GM19043 (cell line): Measurements from ENCODE around the gene SLC8A2.
"Not testable (repeated sequence)": the region's sequence is repeated elsewhere in the genome, so short reads cannot be mapped to it uniquely, and the experiment has no call there.

ENCODE experiments used
- ATAC-seq: cut with Tn5 transposase; IDR thresholded peaks from one replicate; pipeline ENCODE4 v1.9.1; 2021; ENCODE audit warnings: low read depth; ENCODE audit not compliant: unreplicated experiment

SLC8A2 gene

DNA sequence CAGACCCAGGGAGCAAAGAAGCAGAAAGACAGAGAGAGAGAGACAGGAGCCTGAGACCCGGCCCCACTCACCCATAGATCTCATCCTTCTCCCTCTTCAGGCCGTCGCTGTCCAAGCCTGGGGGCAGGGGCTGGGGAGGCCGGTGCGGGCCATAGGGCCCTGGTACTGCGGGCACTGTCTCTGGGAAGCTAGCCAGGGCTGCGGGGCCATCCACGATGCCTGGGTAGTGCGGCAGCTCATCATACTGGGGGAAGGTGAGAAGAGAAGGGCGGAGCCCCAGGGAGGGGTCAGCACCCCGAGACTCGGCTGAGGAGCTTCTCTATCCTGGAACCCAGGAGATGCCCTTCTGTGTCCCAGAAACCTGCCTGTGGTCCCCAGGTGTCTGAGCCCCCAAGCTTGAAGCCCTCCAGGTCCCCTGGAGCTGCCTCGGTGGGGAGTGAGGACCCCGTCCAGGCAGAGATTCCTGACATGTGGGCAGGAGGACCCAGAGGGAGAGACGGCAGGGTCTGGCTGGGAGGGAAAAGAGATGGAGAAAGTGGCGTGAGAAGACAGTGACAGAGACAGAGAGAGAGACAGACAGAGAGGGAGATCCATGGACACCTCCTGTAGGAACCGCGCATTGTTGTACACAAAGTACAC is 54.5 kb downstream of the SLC8A2 start:
- ATAC-seq, result no peak

DNA sequence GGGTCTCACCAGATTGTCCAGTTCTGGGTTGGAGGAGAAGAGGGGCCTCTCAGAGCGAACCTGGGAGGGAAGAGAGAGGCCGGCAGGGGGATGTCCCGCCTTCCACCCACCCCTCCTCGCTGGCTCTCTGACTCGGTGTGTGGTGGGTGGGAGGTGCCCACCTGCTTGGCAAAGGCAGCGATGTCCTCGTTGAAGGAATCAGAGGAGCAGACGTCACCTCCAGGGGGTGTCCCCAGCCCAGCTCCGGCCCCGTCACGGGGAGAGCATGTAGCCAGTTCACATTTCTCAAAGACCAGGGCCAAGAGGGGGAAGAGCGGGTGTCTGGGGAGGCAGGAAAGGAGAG is 55.1 kb downstream of the SLC8A2 start:
- no peak for ATAC-seq

DNA sequence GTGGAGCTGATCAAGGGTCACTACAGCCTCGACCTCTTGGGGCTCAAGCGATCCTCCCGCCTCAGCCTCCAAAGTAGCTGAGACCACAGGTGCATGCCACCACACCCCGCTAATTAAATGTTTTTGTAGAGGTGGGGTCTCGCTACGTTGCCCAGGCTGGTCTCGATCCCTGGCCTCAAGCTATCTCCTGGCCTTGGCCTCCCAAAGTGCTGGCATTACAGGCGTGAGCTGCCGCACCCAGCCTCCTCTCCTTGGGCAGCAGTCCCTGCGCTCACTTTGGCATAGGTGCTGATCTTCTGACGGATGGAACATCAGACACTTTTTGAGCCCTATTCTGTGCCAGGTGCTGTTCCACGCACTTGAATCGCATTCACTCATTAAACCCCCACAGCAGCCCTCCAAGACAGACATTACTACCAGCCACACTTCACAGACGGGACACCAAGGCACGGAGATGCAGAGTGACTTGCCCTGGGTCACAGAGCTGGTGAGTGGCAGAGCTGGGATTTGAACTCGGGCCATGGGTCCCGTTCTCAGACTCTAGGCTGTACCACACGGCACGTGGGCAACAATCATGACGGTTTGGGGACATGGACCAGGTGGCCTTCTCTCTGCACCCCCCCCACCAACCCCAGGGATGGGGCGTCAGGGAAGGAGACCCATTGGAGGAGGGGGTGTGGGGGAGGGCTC is 55.6 kb downstream of the SLC8A2 start:
- no peak for ATAC-seq

DNA sequence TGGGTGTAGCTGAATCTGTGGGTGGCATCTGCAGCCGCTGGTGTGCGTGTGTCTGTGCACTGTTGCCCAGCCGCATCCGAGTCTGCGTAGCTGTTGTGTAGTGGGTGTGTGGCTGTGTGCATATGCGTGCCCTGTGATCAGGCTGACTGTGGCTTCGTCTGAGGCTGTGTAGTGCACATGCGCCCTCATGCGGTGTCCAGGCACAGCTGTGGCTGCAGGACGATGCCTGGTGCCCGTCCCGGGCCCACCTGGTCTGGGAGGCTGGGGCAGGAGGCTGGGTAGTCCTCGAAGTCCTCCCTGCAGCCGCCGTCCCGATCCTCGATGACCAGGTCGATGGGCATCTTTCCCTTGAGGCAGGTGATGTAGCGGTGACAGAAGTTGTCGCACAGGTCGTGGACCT is 57.2 kb downstream of the SLC8A2 start:
- ATAC-seq, result no peak

- no peak for ATAC-seq
These were observed 57.8 kb downstream of the SLC8A2 start for GRCh38 chr19:47413941-47414340.

DNA sequence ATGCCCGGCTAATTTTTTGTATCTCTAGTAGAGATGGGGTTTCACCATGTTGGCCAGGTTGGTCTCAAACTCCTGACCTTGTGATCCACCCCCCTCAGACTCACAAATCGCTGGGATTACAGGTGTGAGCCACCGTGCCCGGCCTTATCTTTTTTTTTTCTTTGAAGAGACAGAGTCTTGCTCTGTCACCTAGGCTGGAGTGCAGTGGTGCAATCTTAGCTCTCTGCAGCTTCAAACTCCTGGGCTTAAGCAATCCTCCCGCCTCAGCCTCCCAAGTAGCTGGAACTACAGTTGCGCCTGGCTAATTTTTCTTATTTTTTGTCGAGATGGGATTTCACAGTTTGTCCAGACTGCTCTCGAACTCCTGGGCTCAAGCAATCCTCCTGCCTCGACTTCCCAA is 60.0 kb downstream of the SLC8A2 start:
- ATAC-seq, result not testable (repeated sequence)

DNA sequence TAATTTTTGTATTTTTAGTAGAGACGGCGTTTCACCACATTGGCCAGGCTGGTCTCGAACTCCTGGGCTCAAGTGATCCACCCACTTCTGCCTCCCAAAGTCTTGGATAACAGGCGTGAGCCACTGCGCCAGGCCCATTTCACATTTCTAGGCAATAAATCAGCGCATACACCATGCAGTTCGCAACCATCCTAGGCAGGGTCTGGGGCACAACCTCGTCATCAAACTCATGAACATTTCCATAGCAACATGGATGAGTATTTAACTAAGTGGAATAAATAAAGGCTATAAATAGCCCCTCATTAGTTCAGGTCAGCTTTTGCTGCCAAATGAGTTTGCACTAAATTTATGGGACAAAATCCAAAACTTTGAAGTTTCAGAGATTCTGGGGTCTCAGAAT is 60.6 kb downstream of the SLC8A2 start:
- no peak for ATAC-seq

DNA sequence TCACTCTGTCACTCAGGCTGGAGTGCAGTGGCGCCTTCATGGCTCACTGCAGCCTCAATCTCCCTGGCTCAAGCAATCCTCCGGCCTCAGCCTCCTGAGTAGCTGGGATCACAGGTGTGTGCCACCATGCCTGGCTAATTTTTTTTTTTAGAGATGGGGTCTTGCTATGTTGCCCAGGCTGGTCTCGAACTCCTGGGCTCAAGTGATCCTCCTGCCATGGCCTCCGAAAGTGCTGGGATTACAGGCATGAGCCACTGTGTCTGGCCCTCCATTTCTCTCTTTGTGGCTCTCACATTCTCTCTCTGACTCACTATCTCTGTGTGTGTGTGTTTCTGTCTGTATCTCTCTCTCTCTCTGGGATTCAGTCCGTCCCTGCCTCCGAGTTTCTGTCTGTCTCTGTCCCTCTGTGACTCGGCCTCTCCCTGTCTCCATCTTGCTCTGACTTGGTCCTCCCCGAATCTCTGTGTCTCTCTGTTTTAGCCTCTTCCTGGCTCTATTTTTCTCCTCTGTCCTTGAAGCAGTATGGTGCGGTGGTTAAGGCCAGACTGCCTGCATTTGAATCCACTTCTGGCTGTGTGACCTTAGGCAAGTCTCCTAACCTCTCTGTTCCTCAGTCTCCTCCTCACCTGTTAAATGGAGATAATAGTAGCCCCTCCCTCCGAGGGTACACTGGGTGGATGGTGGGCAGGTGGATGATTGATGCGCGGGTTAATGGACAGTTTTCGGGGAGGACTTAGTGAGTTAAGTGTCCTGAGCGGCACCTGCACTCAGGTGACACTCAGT is 63.3 kb downstream of the SLC8A2 start:
- ATAC-seq, result no peak

- ATAC-seq, result no peak
These were observed 64.3 kb downstream of the SLC8A2 start for GRCh38 chr19:47407417-47407774.

GRCh38 chr19:47406711-47407416 is 64.8 kb downstream of the SLC8A2 start:
- no peak for ATAC-seq

DNA sequence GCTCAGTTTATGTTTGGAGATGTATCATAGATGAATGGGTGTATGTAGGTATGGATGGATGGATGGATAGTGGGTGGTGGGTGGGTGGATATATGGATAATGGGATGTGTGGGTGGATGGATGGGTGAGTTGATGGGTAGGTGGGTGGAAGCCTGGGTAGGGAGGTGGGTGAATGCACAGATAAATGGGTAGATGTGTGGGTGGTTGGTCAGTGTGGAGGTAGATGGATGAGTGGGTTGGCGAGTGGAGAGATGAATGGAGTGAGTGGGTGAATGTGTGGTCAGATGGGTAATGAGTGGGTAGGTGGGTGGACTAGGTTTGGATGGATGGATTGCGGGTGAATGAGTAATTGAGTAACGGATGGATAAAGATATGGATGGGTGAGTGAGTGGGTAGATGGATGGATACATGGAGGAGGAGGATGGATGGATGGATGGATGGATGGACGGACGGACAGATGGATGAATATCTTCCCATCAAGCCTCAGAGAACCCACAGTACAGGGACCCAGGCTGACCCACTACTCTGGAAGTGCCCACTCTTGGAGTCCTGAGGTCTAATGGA is 65.8 kb downstream of the SLC8A2 start:
- ATAC-seq, result no peak

DNA sequence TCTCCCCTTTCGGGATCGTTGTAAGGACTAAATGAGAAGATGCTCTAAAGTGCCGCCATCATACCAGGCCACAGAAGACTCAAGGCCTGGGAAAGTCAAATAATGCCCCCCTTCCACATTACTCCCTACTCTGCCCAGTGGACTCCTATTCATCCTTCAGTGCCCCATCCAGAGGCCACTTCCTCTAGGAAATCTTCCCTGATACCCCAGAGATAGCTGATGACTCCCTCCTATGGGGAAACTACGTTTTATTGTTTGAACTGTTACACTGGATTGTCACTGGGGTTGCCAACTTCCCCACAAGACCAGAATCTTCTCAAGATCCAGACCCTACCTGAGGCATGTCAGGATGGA is 66.5 kb downstream of the SLC8A2 start:
- no peak for ATAC-seq

GRCh38 chr19:47404334-47405196 is 67.1 kb downstream of the SLC8A2 start:
- ATAC-seq, result no peak

DNA sequence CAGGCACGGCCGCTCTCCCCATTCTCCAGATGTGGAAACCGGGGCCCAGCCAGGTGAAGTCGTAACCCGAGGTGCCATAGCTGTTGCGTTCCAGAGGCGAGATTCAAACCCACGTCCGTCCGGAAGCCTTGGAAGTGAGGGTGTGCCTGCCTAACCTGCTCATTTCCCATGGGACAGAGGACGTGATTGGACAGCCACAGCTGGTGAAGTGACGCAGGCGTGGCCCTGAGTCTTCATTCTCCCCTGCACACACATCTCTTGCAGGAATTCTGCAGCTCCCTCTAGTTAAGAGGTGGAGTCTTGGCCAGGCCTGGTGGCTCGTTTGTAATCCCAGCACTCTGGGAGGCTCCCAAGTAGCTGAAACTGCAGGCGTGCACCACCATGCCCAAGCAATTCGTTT is 69.2 kb downstream of the SLC8A2 start:
- no peak for ATAC-seq

DNA sequence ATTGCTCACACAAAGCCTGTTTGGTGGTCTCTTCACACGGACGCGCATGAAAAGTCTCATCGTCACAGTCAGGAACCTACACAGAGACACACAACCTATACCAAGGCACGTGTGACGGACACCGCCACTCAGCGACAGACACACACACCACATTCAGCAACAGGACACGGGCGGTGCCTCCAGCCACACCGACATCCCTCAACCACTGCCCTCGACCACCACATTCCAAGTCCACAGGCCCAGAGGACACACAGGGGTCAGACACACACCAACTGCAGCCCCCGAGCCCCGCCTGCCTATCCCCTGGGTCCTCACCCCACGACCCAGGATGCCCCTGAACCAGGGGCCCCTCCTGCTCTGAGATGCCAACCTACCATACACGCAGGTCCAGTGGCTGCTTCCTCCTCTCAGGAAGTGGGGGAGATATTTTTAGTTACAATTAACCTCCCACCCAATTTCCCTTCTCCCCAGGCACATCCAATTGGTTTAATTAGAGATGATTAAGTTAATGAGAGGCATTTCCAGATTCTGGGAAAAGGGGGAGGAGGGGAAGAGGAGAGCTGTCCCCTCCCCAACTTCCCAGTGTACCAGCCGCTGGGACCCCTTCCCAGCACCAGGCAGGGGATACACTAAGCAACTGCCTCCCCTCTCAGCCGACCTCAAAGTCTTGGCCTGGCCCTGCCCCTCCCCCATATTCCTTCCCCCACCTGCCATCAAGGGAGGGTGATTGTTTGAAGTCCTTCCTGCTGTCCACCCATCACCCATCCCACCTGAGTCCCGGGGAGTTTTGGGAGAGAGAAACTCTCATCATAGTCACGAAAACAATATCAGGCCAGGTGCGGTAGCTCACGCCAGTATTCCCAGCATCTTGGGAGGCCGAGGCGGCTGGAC is 72.7 kb downstream of the SLC8A2 start:
- no peak for ATAC-seq

DNA sequence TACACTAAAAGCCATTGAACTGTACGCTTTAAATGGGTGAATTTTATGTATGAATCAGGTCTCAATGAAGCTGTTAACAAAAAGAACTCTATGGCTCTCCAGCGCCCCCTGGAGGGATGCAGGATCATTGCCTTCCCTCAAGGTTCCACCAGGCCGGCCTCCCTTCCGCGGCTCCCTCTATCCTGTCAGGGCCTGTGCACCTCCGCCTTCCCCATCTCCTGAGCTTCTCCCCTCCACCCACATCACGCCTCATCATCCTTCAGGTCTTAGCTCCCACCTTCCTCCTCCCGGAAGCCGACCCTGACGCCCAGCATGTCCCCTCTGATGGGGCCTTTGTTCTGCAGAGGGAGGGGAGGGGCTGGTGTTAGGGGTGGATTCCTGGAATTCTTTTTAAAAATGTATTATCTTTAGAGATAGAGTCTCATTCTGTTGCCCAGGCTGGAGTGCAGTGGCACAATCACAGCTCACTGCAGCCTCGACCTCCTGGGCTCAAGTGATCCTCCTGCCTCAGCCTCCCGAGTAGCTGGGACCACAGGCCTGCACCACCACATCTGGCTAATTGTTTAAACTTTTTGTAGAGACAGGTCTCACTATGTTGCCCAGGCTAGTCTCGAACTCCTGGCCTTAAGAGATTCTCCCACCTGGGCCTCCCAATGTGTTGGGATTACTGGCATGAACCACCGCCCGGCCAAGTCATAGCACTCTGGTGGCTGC is 80.0 kb downstream of the SLC8A2 start:
- no peak for ATAC-seq

- no peak for ATAC-seq
These were observed 80.9 kb downstream of the SLC8A2 start for GRCh38 chr19:47390533-47391488.
